ENCODE measurements around the gene SYTL2.

The SYTL2 gene

DNA sequence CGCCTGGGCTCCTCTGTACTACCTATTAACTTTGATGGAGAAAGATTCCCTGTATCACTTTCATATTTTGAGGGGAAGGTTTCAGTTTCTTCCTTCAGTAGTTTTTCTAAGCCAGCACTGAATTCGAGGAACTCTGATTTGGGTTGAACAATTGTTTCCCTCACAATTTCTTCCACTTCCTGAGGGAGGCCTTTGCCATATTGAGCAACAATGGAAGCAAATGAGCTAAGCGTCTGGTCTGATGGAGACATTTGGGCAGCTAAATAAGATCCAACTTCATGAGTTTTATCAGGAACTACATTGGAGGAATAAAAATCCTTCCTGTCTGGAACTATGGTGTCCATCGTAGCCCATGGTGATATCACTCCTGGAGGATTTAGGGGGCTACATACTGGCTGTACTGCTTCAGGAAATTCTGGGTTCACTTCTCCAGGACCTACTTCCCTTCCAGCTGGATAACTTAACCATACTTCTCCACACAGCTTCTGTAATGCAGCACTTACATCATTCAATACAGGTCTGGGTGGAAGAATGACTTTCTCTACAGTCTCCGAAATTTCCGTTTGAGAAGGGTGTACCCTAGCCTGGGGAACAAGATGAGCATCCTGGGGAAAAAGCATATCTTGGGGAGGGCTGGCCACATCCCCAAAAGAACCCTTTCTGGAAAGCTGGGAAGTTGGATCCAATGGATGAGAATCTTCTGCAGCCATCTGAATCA is 86.0 kb downstream of the SYTL2 start:
- no peak for DNase-seq

DNA sequence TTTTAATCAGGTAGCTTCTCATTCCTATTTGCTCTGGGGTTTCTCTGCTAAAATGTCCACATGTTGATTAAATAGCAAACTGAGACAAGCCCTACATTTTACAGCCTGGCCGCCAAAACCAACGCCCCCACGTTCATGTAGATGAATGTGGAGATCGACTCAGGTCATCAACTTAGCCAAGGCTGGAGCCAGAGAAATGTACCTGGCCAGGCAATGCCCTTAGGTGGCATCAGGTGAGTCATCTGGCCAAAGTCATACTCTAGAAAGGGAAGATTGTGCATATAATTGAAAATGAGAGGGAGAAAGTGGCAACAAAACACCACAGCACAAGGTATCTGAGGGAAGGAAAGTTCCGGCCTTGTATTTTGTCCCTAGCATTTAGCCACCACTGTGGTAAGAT is 87.9 kb downstream of the SYTL2 start:
- DNase-seq, result no peak

DNA sequence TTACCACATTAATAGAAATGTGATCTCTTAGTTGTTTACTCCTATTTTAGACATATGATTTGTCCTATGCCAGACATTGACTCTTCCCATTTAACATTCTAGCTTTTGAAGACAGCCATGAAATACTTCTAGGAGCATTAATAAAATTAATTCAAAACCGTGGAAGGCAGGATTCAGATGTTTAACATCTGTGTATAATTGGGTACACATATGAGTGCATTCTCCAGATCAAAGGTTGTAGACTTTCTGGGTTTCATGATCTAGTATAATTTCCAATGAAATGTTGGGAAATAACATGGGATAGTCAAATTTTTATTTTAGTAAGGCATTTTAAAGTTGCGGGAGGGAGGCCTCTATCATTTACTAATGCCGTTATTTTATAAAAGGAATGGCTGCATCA is 89.8 kb downstream of the SYTL2 start:
- DNase-seq, result no peak

DNA sequence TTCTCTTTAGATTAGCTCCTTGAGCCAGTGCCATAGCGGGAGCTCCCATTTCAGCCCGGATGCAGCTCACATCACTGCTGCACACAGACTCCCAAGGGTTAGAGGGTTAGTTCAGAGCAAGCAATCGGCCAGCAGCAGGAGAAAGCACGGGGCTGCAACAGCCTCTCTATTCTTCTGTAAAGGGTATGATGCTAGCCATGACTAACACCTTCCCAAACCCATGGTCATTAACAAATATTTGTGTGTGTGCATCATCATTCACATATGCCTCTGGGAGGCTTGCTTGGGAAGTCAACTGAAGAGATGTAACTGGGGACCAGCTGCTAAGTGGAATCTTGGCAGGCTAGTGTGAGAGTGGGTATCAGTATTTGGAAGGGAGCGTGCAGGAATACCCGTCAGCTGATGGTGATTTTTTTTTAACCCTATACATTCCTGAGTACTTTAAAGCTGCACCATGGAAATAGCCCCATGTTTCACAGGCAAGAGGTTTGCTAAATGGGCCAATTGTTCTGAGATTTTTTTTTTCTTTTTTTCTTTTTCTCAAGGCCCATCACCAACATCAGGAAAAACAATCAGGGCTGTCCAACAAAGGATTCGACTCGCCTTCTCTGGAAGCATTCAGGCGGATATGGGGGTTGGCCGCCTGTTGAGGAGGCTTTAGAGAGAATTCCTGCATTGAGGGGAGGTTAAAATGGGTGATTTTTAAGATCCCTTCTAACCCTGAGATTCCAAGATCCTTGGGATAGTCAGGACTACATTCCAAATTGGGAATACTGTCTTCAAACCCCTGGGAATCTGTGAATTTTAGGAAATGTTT is 91.7 kb downstream of the SYTL2 start:
- DNase-seq, result no peak

DNA sequence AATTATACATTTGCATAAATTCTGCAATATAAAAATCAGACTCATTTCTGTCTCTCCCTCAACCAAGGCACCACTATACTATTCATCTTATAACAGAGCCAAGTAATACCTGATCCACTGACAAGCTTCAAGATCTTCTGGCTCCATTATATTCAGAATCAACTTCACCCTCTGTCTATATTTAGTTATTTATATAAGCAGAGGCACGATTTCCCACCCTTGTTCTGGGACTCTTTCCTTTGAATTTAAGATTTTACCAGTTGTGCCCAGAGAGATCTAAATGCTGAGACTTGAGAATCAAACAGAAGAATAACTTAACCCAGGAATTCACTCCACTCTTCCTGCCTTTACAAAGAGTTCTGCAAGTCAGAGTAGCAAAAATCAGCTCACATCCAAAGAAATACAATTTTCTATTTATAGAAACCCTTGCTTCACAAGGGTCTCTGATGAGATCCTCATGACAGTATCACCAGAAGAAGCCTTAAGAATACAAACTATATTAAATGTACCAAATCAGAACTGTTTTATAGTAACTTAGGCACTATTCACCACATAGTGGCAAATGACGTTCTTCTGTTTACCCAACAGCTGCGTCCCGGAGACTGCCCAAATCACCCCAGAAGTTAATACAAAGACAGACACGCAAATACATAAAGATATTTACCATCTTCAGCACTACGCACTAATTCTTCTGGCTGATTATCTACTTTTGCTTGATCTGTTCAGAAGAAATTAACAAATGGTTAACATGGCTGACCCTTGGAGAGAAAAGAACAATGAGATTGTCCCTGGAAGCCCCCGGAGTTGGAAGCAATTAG is 92.6 kb downstream of the SYTL2 start:
- no peak for DNase-seq

DNA sequence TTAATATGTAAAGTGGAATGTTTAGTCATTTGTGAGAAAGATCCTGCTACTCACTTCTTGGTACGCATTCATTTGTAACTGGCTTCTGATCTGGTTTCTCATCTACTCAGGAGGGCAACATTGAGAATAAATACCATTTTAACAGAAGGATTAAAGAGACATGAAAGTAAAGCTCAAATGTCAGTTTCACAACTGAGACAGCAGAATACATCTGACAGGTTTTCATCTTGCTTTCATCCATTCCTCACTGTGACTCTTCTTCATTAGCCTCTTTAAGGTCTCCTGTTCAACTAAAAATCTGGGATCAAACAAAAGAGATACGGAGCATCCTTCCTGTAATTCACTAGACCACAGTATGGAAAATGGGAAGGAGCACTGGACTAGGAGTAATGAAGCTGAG is 93.5 kb downstream of the SYTL2 start:
- no peak for DNase-seq

DNA sequence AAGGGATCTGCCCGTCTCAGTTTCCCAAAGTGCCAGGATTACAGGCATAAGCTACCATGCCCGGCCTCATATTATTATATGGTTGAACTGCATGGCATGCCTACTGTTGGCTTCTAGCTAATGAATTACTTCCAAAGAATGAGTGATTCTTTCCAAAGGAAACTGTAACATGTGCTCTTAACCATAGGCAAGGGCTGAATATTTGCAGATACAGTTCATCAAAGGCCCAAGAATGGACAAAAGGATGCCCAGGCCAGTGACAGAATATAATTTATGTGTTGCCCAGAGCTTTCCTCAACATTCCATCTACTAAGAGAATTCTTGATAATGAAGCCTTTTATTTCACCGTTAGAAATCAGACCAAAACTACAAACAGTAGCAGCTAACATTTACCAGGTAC is 98.0 kb downstream of the SYTL2 start:
- no peak for DNase-seq

DNA sequence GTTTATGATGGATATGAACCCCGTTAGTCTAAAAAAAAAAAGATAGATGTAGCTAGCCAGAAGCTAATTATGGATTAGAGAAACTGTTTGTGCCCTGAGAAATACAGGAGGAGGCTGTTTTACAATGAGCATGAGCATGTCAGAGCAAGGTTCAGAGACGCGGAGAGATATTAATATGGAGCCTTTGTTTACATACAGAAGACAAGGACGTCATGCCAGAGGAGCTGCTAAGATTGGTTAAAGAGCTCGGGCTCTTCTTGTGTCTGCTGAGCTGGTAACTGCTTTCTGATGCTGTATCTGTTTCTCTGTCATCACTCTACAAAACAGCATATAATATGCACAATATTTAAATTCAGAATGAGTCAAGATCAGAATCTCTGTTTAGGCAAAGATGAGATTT is 100.0 kb downstream of the SYTL2 start:
- no peak for DNase-seq

DNA sequence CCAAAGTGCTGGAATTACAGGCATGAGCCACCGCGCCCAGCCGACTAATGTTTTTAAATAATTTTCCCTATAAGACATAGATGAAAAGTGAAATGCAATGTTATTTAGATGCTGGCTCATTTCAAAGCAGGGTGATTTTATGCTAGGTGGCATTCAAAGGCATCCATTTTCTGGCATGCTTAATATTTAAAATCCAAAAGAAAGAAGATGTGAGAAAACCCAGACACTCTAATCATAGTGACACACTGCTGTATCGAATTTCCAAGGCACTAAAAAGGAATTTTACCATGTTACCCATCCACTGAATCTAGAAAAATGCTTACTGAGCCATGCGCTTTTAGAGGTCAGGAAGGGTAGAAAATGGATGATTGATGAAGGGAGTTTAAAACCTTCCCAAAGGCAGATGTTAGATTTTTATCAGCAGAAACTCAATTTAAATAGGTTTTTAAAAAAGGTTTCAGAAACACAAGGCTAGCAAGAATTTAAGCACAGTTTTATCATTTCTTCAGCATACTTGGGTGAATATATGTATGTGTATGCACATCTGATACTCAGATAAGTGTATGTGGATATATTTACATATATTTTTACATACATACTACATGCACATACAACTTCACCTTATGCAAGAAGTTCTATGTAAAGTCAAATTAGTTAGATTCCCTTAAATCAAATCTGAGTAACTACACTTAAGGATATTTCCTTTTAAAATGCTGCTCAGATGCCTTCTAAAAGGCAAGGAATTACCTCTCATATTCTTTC is 100.8 kb downstream of the SYTL2 start:
- no peak for DNase-seq

DNA sequence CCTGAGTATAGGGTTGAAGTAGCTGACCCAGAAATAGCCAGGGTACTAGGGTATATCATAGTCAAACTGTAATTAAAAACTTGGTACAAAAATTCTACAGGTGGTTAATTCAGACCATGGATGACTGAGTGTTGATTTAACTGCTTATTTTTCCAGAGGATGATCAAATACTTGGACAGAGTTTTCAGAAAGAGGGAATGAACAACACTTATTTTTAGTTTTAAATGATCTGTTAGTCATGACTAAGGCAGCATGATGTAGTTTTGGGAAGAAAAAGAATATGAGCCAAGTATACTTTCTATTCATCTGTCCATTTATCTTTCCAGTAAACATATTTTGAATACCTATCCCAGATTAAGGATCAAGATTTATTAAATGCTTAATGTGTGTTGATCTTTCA is 105.1 kb downstream of the SYTL2 start:
- no peak for DNase-seq

DNA sequence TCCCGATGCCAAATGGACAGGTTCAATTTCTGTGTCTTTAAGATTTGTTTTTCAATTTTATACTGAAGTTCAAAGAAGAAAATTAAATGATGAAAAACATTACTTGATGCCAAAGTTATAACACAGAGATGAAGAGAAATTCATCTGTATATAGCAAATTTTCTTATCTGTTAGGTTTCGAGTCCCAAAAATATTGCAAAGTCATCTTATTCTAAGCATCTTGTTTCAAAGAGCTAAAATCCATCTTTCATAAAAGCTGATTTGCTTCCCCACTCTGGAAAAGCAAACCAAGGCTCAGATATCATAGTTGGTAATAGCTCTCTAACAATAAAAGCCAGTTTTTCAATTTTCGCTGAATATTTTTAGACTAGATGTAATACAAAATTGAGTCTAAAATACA is 106.0 kb downstream of the SYTL2 start:
- no peak for DNase-seq

DNA sequence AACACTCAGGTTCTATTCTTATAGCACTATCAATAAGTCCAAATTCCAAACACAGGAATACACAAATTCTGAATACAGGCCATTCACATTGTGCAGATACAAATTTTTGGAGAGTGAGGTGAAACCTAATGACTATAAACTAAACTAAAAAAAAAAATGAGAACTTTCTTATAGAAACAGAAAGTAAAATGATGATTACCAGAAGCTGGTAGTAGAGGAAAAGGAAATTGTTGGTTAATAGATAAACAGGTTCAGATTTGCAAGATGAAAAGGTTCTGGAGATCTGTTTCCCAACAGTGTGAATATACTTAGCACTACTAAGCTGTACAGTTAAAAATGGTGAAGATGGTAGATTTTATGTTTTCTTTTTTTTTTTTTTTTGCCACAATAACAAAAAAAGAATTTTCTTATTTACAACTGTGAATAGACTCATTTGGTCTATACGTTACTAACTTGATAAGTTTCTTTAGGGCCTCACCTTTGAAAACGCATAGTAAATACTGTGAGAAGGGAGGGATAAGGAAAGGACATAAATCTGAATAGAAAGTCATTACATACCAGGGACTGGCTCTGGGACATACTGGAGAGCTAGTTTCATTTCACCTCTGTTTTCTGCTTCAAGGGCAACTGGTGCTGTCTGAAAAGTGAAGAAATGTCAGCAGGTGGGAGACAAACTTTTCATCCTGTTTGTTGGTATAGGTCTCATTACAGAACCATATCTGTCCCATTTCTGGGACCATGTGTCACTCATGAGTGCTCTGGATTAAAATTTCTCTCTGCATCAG is 110.8 kb downstream of the SYTL2 start:
- peak; percentile 45 for DNase-seq

DNA sequence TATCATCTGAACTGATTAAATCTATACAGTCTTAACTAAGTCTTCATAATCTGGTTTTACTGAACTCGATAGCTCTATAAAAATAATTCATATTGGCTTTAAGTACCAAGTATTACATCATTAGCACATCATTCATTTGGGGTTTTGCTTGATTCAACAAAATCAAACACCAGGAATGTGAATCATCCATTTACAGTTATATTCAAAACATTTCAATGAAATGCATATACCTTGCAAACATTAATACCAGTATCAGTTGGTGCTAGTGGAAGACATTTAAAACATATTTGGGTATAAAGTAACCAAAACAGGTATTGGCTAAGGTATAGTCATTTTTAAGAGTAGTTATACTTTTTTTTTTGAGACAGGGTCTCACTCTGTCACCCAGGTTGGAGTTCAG is 112.7 kb downstream of the SYTL2 start:
- no peak for DNase-seq

DNA sequence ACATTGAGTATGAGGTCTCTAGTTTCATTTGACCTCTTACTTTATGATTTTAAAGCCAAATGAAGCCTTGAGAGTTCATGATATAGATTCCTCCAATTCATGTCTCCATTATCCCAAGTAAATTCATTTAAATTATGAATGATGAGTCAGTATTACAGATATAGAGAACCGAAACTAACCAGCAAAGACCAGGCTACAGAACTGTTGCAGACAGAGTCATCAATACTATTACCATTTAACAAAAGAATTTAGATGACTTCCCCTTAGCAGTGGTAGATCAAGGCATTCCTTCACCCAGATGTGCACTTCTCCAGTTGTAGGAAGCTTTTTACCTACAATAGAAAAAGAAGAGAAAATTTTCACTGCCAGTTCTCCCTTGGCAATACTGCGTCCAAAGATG is 113.2 kb downstream of the SYTL2 start:
- no peak for DNase-seq

DNA sequence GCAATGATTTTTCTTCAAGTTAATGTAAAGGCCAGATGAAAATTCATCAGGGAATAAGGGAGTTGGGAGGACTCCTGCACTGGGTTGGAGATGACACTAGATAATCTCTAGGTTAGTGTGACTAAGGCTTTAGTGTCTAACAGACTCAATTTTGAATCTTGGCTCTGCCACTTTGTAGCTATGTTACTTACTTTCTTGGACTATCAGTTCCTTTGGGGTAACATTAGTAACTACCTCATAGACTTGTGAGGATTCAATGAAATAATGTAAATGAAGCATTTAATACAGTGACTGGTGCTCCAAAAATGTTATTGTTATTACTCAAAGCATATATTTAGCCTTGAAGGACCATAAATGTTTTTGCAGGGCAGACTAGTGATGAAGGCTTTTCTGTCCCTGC is 115.4 kb downstream of the SYTL2 start:
- DNase-seq, result no peak

DNA sequence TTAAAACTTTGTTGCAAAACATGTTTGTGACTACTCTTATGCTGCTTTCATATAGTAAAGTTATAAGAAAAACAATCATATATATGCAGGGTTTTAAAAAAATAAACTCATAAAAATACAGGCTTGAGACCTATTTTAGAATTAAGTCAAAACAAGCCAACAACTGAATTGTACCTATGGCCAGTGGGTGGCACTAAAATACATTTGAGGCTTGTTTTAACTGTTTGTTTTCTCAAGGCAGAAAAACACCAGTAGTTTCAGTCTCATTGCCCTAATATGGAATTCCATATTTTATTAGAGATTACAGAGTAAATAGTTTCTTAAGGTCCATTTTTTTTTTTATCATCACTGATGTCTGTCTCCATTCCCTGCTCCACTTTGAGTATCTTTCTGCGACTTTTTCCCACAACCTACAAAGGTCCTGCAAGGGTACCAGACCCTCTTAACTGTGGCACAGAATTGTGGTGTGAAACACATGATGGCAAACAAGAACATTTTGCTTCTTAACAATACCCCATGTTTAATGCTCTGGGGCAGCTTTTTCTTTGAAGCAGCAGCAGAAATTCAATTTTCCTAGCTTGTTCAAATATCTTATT is 116.5 kb downstream of the SYTL2 start:
- DNase-seq, result peak; percentile 66

DNA sequence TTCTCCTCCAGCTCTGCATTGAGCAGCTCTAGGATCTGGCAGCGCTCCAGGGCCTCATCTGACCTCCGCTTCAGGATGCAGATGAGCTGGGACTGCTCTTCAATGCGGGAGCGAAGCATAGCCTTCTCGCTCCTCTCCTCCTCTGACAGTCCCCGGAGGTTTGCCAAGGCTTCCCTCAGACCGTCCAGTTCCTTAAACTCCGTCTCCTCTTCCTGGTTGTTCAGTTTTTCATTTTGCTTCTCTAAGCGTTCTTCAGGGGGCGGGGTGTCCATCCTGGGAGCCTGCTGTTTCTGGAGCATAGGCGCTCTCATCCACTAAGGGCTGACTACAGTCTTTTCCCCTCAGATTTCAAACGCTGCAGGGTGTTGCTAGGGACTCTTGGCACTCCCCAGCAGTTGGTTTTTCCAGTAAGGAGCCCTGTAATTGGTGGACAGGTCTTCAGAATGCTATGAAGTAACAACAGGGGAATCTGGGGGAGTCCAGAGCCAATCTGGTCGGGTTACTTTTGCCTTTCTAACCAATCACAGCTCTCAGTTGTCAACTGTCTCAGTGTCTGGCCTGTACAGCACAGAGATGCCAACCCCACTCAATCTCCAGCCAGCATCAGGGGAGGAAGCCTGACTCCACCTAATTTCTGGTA is 125.0 kb downstream of the SYTL2 start, which contains the start of gene CCDC89:
Gene CCDC89, minus strand, starts transcription at position 376 of the 640 bp plus-strand sequence. Its CDS starts 65 bp downstream, at position 311.
- no peak for DNase-seq

DNA sequence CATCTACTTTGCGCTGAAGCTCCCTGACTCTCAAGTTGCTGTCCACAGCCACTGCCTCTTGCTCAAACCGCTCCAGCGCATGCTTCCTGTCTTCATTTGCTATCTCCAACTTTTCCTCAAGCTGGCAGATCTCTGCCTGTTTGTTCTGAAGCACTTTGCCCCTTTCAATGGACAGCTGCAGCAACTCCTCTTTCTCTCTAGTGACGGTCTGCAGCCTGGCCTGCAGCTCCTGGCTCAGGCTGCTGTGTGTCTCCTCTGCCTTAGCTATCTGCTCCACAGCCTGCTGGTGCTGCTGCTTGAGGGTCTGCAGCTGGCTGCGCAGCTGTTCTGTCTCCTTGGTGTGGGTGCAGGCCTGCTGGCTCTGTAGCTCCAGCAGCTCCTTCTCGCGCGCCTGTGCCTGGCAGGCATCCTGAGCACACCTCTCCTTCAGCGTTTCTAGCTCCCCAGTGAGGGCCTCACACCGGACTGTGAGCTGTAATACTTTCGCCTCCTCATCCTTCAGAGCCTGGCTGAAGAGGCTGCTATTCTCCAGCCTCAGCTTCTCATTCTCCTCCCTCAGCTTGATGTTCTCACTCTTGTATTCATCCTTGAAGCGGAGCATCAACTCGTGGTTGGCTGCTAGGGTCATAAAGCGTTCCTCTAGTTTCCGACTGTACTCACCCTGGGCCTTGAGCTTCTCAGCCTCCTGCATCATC is 125.7 kb downstream of the SYTL2 start:
- no peak for DNase-seq

DNA sequence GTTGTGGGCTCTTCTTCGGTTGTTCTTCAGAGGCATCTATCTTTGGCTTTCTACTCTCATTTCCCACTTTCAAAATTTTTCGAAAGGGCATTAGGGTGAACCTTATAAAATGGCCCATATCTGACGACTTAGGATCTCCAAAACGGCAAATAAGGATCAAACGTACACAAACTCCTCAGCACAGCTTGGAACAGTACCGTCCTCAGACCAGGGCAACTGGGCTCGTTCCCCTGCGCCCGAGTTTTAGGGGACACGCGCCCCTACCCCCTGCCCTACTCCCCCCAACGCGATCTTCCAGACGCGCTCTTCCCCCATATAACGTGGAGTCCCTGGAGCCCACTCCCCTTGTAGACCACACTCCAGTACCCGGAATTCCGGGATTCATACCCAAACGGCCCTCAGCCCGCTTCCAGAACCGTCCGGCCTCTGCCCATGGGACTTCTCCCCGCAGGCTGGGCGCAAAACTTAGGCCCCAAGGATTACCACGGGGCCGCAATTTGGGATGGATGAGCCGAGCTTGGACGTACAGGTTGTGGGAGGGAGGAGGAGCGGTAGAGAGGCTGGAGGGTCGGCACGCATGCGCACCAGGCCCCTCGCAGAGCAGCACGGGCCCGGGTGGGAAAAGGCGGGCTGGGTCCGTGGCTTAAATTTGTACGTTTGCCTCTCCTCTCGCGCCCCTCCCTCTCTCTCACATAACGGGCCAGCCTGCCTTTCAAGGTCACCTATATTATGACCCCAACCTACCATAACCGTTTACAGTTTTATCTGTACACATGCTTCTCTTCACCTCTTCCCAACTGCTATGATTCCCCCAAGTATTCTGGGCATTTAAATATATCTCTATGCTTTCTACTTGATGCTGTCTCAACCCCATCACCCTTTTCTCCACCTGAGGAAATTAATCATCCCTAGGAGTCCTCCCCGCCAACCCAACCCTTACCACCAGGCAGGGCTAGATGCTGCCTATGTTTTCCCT is 128.3 kb downstream of the SYTL2 start:
- DNase-seq, result peak; percentile 60
